HG03175 (cell line): ENCODE results near the gene PIAS4.

ENCODE experiments used
- ATAC-seq: cut with Tn5 transposase; IDR thresholded peaks from one replicate; pipeline ENCODE4 v1.9.1; 2021; ENCODE audit warnings: mild to moderate bottlenecking, moderate library complexity; ENCODE audit not compliant: unreplicated experiment

The PIAS4 gene

GRCh38 chr19:4018140-4018613 lies 10.6 kb downstream of the PIAS4 start:
- no peak for ATAC-seq

GRCh38 chr19:4018775-4019504 lies 11.4 kb downstream of the PIAS4 start:
- no peak for ATAC-seq

- no peak for ATAC-seq
Observed at GRCh38 chr19:4019578-4019977, 12.0 kb downstream of the PIAS4 start.

- no peak for ATAC-seq
Observed at GRCh38 chr19:4023600-4024398, 16.3 kb downstream of the PIAS4 start.

GRCh38 chr19:4025317-4025716 lies 17.8 kb downstream of the PIAS4 start:
- ATAC-seq = no peak

- ATAC-seq = no peak
Observed at GRCh38 chr19:4027146-4027545, 19.6 kb downstream of the PIAS4 start.

- no peak for ATAC-seq
Observed at GRCh38 chr19:4028334-4029246, 21.1 kb downstream of the PIAS4 start.

- ATAC-seq = no peak
Observed at GRCh38 chr19:4029247-4029614, 21.7 kb downstream of the PIAS4 start.

GRCh38 chr19:4030552-4030951 lies 23.0 kb downstream of the PIAS4 start:
- ATAC-seq = no peak

GRCh38 chr19:4030981-4031380 lies 23.4 kb downstream of the PIAS4 start:
- no peak for ATAC-seq

DNA sequence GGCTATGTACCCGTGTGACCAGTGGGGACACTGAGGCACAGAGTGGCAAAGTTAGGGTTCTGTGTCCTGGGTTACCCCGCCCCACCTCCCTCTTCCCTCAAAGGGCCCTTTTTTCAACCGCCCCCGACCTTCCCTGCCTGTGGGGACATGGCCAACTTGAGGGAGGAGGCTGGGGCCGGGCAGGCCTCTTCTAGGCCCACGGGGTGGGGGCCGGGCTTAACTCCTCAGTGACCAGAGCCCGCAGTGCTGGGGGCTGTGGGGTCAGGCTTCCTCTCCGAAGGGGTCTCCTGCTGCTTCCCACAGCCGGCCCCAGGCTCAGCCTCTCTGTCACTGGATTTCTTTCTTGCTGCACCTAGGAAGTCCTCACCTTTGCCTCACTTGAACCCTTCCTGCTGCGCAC lies 23.9 kb downstream of the PIAS4 start:
- no peak for ATAC-seq

GRCh38 chr19:4032436-4032835 lies 24.9 kb downstream of the PIAS4 start:
- ATAC-seq = no peak

- no peak for ATAC-seq
Observed at GRCh38 chr19:4033028-4033956, 25.8 kb downstream of the PIAS4 start.

DNA sequence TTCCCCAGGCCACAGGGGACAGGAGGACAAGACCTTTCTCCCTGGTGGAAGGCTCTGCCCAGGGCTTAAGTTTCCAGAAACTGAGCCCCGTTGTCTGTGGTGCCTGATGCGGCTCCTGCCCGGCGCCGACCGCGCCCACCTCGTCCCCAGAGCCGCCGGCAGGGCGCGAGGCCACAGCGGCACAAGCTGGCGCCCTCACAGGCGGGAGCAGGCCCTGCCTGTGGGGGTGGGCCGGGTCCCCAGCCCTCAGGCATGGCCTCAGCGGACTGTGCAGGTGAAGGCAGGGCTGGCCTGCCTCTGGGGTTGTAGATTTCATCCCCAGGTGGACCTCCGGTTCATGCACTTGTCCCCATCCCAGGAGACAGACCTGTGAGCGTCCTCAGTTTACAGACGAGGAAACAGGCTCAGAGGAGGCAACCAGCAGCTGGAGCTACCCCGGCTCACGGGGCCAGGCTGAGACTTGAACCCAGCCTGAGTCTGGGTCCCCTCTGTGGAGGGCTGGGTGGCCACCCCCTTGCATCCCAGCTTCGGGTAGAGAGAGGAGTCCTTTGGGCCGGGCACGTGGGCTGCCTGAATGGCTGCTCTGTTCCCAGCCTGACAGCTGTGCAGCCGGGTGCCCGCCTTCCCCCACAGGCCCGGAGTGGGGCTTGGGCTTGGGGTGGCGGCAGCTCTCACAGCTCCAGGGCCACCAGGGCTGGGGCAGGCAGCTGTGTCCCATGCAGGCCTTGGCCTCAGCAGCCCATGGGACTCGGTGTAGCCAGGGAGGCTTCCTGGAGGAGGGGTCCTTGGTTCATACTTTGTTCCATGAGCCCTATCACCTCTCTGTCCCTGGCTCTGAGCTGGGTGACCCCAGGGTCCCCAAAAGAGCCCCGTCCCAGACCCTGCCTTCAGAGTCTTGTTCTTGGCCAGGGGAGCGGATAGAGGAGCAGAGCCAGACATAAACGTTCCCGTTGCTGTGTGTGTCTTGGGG lies 26.8 kb downstream of the PIAS4 start:
- no peak for ATAC-seq

DNA sequence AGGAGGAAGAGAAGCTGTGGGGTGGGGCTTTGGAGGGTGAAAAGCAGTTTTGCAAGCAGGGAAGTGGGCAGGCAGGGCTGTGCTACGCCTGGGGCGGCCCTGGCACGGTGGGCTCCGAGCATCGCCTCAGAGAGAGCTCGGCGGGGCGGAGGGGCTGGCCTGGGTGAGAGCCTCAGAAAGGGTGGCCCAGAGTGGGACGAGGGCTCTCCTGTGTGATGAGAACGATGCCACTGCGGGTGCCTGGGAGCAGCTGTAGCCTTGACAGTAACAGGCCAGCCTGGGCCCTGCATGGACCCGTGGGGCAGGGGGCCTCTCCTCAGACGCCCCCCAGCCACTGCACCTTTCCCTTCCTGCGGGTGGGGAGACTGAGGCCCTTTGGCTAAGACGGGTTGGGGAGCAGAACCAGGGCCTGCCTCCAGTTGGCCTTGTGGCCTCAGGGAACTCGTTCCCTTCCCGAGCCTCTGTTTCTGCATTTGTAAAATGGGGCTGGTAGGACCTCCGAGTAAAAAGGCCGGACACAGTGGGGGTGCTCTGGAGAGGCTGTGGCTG lies 27.6 kb downstream of the PIAS4 start:
- no peak for ATAC-seq

GRCh38 chr19:4035582-4035981 lies 28.0 kb downstream of the PIAS4 start:
- ATAC-seq = no peak

- no peak for ATAC-seq
Observed at GRCh38 chr19:4036576-4037300, 29.2 kb downstream of the PIAS4 start.
